ENCODE data around the gene GALNT6.

Gene GALNT6

GRCh38 chr12:51434305-51434704, 43.1 kb upstream of the GALNT6 start:
- no peak overlapping the region for H2BK12ac ChIP-seq (ENCODE audit: low read length in 2 of 2)
- H2AFZ ChIP-seq (ENCODE audit: low read depth, low read length), result no peak overlapping the region
- WGBS, result no CpG with 5 or more reads among the region's 1 CpG
- no peak overlapping the region for H2AK5ac ChIP-seq (ENCODE audit: low read length, severe bottlenecking)
- H3K27ac ChIP-seq (ENCODE audit: low read length, poor library complexity, severe bottlenecking), result no peak overlapping the region
- H4K8ac ChIP-seq (ENCODE audit: low read length), result no peak overlapping the region
- no peaks in the 10 kb centered on the region for H3K4me1 ChIP-seq (ENCODE audit: control insufficient read depth, insufficient read depth, low read depth, low read length)
- H4K91ac ChIP-seq (ENCODE audit: low read length), result no peak overlapping the region
- H3K18ac ChIP-seq (ENCODE audit: low read depth in 1 of 2, low read length in 2 of 2), result no peak overlapping the region
- no peak overlapping the region for H2BK5ac ChIP-seq (ENCODE audit: low read depth, low read length, poor library complexity, severe bottlenecking)
- H3K9ac ChIP-seq (ENCODE audit: low read length), result no peak overlapping the region
- no peak overlapping the region for H3K4ac ChIP-seq (ENCODE audit: low read depth in 1 of 2, low read length in 2 of 2)
- no peak overlapping the region for H2BK120ac ChIP-seq (ENCODE audit: low read depth, low read length)
- H3K23ac ChIP-seq (ENCODE audit: low read length in 2 of 2), result no peak overlapping the region
- H3K79me1 ChIP-seq (replicated peaks; ENCODE audit: low read length, poor library complexity, severe bottlenecking), result no peaks in the 10 kb centered on the region
- no peak overlapping the region for H3K4me3 ChIP-seq (ENCODE audit: insufficient read depth in 1 of 2, low read depth in 1 of 2, low read length in 2 of 2)
- H3K9me3 ChIP-seq (ENCODE audit: control insufficient read depth, low read length), result no peaks in the 10 kb centered on the region
- no peak for DNase-seq
- peaks cover 20 to 24% of the 10 kb centered on the region in 2 experiments for H3K27me3 ChIP-seq (ENCODE audit: control insufficient read depth in 1 of 2, insufficient read depth in 1 of 2, low read length in 2 of 2)
- no peak overlapping the region for H3K4me2 ChIP-seq (ENCODE audit: low read length, poor library complexity, severe bottlenecking)
- H3K14ac ChIP-seq (ENCODE audit: low read length in 2 of 2), result no peak overlapping the region
- no peaks in the 10 kb centered on the region for H3K36me3 ChIP-seq (ENCODE audit: control insufficient read depth in 1 of 2, insufficient read depth in 2 of 2, low read depth in 1 of 2, low read length in 2 of 2)
- no peak overlapping the region for H2BK15ac ChIP-seq (ENCODE audit: low read depth, poor library complexity, severe bottlenecking)

- Histone ChIP-seq H3K23ac (ENCODE audit: low read length in 2 of 2) (no peak overlapping the region), H3K79me1 (replicated peaks; ENCODE audit: low read length, poor library complexity, severe bottlenecking) (no peaks in the 10 kb centered on the region), H4K91ac (ENCODE audit: low read length) (no peak overlapping the region), H3K9me3 (ENCODE audit: control insufficient read depth, low read length) (no peaks in the 10 kb centered on the region), H3K4me3 (ENCODE audit: insufficient read depth in 1 of 2, low read depth in 1 of 2, low read length in 2 of 2) (no peak overlapping the region), H2AK5ac (ENCODE audit: low read length, severe bottlenecking) (no peak overlapping the region), H2AFZ (ENCODE audit: low read depth, low read length) (no peak overlapping the region), H3K14ac (ENCODE audit: low read length in 2 of 2) (no peak overlapping the region), H2BK12ac (ENCODE audit: low read length in 2 of 2) (no peak overlapping the region), H3K4me1 (ENCODE audit: control insufficient read depth, insufficient read depth, low read depth, low read length) (no peaks in the 10 kb centered on the region), H3K36me3 (ENCODE audit: control insufficient read depth in 1 of 2, insufficient read depth in 2 of 2, low read depth in 1 of 2, low read length in 2 of 2) (no peaks in the 10 kb centered on the region), H2BK120ac (ENCODE audit: low read depth, low read length) (no peak overlapping the region), H3K9ac (ENCODE audit: low read length) (no peak overlapping the region), H2BK15ac (ENCODE audit: low read depth, poor library complexity, severe bottlenecking) (no peak overlapping the region), H3K27ac (ENCODE audit: low read length, poor library complexity, severe bottlenecking) (no peak overlapping the region), H3K27me3 (ENCODE audit: control insufficient read depth in 1 of 2, insufficient read depth in 1 of 2, low read length in 2 of 2) (peaks cover 24 to 34% of the 10 kb centered on the region in 2 experiments), H3K4ac (ENCODE audit: low read depth in 1 of 2, low read length in 2 of 2) (no peak overlapping the region), H2BK5ac (ENCODE audit: low read depth, low read length, poor library complexity, severe bottlenecking) (no peak overlapping the region), H4K8ac (ENCODE audit: low read length) (no peak overlapping the region), H3K18ac (ENCODE audit: low read depth in 1 of 2, low read length in 2 of 2) (no peak overlapping the region), H3K4me2 (ENCODE audit: low read length, poor library complexity, severe bottlenecking) (no peak overlapping the region)
- DNase-seq, result no peak
- WGBS, result 77% methylated on average over 2 of the region's 2 CpGs
Observed at GRCh38 chr12:51432921-51433320, 41.7 kb upstream of the GALNT6 start.

- H3K27ac ChIP-seq (ENCODE audit: low read length, poor library complexity, severe bottlenecking), result no peak overlapping the region
- peaks cover 21 to 44% of the 10 kb centered on the region in 2 experiments for H3K27me3 ChIP-seq (ENCODE audit: control insufficient read depth in 1 of 2, insufficient read depth in 1 of 2, low read length in 2 of 2)
- H3K36me3 ChIP-seq (ENCODE audit: control insufficient read depth in 1 of 2, insufficient read depth in 2 of 2, low read depth in 1 of 2, low read length in 2 of 2), result no peaks in the 10 kb centered on the region
- H2BK15ac ChIP-seq (ENCODE audit: low read depth, poor library complexity, severe bottlenecking), result no peak overlapping the region
- H3K23ac ChIP-seq (ENCODE audit: low read length in 2 of 2), result no peak overlapping the region
- H2BK120ac ChIP-seq (ENCODE audit: low read depth, low read length), result no peak overlapping the region
- WGBS, result 75% methylated on average over 1 of the region's 4 CpGs
- H3K9me3 ChIP-seq (ENCODE audit: control insufficient read depth, low read length), result no peaks in the 10 kb centered on the region
- H3K4ac ChIP-seq (ENCODE audit: low read depth in 1 of 2, low read length in 2 of 2), result no peak overlapping the region
- no peak overlapping the region for H3K4me2 ChIP-seq (ENCODE audit: low read length, poor library complexity, severe bottlenecking)
- no peak overlapping the region for H4K91ac ChIP-seq (ENCODE audit: low read length)
- H2BK5ac ChIP-seq (ENCODE audit: low read depth, low read length, poor library complexity, severe bottlenecking), result no peak overlapping the region
- H3K4me1 ChIP-seq (ENCODE audit: control insufficient read depth, insufficient read depth, low read depth, low read length), result no peaks in the 10 kb centered on the region
- no peak overlapping the region for H3K14ac ChIP-seq (ENCODE audit: low read length in 2 of 2)
- H3K9ac ChIP-seq (ENCODE audit: low read length), result no peak overlapping the region
- no peak overlapping the region for H2BK12ac ChIP-seq (ENCODE audit: low read length in 2 of 2)
- no peaks in the 10 kb centered on the region for H3K79me1 ChIP-seq (replicated peaks; ENCODE audit: low read length, poor library complexity, severe bottlenecking)
- no peak for DNase-seq
- H2AFZ ChIP-seq (ENCODE audit: low read depth, low read length), result no peak overlapping the region
- no peak overlapping the region for H2AK5ac ChIP-seq (ENCODE audit: low read length, severe bottlenecking)
- H3K4me3 ChIP-seq (ENCODE audit: insufficient read depth in 1 of 2, low read depth in 1 of 2, low read length in 2 of 2), result no peak overlapping the region
- no peak overlapping the region for H4K8ac ChIP-seq (ENCODE audit: low read length)
- H3K18ac ChIP-seq (ENCODE audit: low read depth in 1 of 2, low read length in 2 of 2), result no peak overlapping the region
Observed at GRCh38 chr12:51430196-51430895, 39.1 kb upstream of the GALNT6 start.

- Histone ChIP-seq H3K4me3 (ENCODE audit: insufficient read depth in 1 of 2, low read depth in 1 of 2, low read length in 2 of 2) (no peak overlapping the region), H4K91ac (ENCODE audit: low read length) (no peak overlapping the region), H4K8ac (ENCODE audit: low read length) (no peak overlapping the region), H3K4ac (ENCODE audit: low read depth in 1 of 2, low read length in 2 of 2) (no peak overlapping the region), H3K27me3 (ENCODE audit: control insufficient read depth in 1 of 2, insufficient read depth in 1 of 2, low read length in 2 of 2) (peaks cover 21 to 47% of the 10 kb centered on the region in 2 experiments), H3K9ac (ENCODE audit: low read length) (no peak overlapping the region), H3K18ac (ENCODE audit: low read depth in 1 of 2, low read length in 2 of 2) (no peak overlapping the region), H3K14ac (ENCODE audit: low read length in 2 of 2) (no peak overlapping the region), H2AFZ (ENCODE audit: low read depth, low read length) (no peak overlapping the region), H2BK12ac (ENCODE audit: low read length in 2 of 2) (no peak overlapping the region), H2BK15ac (ENCODE audit: low read depth, poor library complexity, severe bottlenecking) (no peak overlapping the region), H3K4me1 (ENCODE audit: control insufficient read depth, insufficient read depth, low read depth, low read length) (peaks cover 5% of the 10 kb centered on the region), H2BK120ac (ENCODE audit: low read depth, low read length) (no peak overlapping the region), H2AK5ac (ENCODE audit: low read length, severe bottlenecking) (no peak overlapping the region), H3K4me2 (ENCODE audit: low read length, poor library complexity, severe bottlenecking) (no peak overlapping the region), H2BK5ac (ENCODE audit: low read depth, low read length, poor library complexity, severe bottlenecking) (no peak overlapping the region), H3K23ac (ENCODE audit: low read length in 2 of 2) (no peak overlapping the region), H3K36me3 (ENCODE audit: control insufficient read depth in 1 of 2, insufficient read depth in 2 of 2, low read depth in 1 of 2, low read length in 2 of 2) (no peaks in the 10 kb centered on the region), H3K9me3 (ENCODE audit: control insufficient read depth, low read length) (no peaks in the 10 kb centered on the region), H3K27ac (ENCODE audit: low read length, poor library complexity, severe bottlenecking) (no peak overlapping the region), H3K79me1 (replicated peaks; ENCODE audit: low read length, poor library complexity, severe bottlenecking) (no peaks in the 10 kb centered on the region)
- DNase-seq, result no peak
- WGBS, result 94% methylated on average over 4 of the region's 4 CpGs
Observed at GRCh38 chr12:51429700-51430099, 38.5 kb upstream of the GALNT6 start.
